GM19351 (cell line): ENCODE results near the gene PDPK1.

Experiments used
- ATAC-seq: cut with Tn5 transposase; IDR thresholded peaks from one replicate; pipeline ENCODE4 v1.9.1; 2021; ENCODE audit warnings: mild to moderate bottlenecking, moderate library complexity; ENCODE audit not compliant: unreplicated experiment

Gene PDPK1

DNA sequence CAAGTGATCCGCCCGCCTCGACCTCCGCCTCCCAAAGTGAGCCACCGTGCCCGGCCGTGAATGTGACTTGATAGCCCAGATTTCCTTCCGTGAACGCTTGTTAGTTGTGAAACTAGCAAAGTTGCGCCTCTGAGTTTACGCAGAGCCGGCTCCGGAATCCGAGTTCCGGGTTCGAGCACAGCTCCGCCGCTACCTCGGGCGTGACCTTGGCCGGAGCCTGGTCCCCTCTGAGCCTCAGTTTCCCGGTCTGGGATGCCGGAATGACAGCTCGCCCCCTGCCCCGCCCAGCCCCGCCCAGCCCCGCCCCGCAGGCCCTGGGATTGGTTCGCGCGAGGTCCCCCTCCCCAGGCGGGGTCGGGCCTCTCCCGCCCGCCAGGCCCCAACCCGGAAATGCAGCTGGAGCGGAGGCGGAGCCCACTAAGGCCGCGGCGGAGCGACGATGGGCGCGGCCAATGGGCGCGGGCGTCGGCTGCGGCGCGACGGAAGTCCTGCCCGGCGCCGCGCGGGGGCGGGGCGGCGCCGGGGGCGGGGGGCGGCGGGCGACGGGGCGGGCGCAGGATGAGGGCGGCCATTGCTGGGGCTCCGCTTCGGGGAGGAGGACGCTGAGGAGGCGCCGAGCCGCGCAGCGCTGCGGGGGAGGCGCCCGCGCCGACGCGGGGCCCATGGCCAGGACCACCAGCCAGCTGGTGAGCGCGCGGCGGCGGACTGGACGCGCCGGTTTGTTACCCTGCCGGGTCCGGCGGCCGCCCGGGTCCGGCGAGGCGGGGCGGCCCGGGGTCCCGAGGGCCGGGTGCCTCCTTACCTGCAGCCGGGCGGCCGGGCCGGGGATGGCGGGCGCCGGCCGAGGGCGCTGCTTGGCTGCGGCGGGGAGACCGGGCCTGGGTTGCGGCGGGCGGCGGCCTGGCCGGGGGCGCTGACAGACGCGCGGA is at the start of gene PDPK1:
Gene PDPK1, plus strand, starts transcription at position 571 of the 929 bp plus-strand sequence. Its CDS starts 92 bp downstream, at position 663.
- peak; percentile 83 for ATAC-seq

DNA sequence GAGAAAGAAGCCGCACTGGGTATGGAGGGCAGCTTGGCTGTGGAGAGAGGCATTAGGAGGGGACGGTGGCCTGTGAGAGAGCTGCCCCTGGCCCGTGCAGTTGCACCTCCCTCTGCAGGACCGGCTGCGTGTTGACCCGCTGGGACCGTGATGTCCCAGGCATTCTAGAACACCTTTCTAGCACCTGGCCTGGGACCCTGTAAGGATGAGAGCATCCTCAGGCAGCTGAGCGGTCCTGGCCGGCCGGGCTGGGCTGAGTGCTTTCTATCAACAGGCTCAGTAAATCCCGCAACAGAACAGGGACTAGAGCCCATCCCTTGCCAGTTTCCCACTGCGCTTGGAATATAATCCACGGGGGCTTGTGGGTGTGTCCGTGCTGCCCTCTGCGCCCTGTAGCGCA is 48.2 kb upstream of the PDPK1 start:
- no peak for ATAC-seq

DNA sequence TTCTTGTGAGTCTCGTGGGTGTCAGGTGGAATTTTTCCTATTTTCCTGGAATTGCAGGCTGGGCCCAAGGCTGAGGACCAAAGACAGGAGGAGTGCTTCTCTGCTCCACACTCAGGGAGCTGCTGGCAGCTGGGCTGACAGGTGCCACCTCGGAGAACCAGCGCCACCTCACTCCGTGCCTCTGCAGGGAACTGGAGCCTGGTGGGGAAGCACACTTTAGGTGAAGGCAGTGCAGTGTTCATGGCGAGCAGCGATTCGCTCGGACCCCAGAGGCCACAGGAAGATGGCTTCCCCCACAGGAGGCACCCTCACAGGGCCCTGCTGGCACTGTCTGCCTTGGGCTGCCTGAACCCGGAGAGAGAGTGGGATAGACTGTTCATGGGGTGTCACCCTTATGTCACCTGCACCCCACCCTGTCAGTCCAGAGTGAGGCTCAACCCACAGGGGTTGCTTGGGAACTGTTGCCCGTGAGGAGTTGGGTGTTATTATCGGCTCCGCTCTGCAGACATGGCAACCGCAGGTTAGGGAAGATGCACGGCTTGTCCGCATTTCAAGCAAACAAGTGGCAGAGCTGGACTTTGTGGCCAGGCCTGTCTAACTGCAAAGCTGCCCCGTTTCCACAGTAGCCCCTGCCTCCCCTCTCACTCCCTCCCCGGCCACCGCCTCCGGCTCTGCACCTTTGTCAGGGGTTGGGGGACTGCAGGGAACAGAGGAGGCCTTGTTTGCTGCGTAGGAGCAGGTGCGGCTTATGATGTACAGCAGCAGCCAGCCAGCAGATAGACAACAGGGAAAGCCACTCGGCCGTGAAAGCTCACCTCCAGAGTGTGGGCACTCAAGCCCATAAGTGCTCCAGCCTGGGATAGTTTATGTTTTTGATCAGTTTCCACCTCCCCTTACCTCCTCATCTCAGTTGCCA is 47.4 kb upstream of the PDPK1 start:
- ATAC-seq: no peak

DNA sequence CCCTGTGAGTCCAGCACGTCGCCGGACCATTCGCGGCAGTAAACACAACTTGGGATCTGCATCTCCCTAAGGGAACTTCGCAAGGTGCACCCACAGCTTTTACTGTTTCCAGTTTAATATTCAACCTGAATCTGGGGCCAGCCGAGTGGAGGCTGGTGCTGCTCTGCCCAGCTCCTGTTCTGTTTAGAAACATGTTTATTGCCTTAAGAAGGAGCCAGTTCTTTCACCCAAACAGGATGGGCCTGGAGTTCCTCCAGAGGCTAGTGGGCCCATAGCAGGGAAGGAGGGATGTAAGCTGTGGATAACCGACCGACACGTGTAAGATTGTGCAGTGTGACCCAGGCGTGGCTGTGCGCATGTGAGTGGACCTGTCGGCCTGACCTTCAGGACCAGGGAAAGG is 45.5 kb upstream of the PDPK1 start:
- ATAC-seq: no peak

DNA sequence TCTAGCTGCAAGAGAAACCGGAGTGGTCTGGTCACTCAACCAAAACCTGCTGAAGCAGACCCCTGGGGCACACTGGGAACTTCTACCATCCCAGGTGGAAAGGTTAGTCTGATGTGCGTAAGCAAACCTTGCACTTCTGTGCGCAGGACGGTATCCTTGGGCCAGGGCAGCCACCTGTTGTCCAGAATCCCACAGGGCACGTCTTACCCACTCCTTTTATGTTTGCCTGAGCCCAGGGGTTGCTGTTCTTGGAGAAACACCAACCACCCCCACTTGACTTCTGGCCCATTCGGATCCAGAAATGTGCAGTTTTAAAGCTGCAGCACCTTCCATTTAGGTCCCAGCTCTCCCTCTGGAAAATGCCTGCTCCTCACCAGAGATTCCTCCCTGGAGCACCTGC is 44.2 kb upstream of the PDPK1 start:
- ATAC-seq: no peak

DNA sequence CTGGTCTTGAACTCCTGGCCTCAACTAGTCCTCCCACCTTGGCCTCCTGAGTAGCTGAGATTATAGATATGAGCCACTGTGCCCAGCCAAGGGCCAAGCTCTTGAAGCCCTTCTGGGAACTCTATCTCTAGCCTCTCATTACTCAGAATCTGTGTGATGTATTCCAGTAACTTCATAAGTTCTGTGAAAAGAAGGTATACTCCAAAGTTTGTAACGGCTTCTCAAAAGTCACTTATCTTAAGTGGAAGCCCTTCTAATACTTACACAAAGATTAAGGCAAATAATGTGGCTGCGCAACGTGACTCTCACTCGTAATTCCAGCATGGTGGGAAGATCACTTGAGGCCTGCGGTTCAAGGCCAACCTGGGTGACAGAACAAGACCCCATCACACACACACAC is 43.2 kb upstream of the PDPK1 start:
- no peak for ATAC-seq

DNA sequence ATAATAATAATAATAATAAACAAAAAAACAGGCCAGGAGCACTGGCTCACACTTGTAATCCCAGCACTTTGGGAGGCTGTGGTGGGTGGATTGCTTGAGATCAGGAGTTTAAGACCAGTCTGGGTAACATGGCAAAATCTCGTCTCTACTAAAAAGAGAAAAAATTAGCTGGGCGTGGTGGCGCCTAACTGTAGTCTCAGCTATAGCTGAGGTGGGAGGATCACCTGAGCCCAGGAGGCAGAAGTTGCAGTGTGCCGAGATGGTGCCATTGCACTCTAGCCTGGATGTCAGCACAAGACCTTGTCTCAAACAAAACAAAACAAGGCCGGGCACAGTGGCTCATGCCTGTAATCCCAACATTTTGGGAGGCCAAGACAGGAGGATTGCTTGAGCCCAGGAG is 42.8 kb upstream of the PDPK1 start:
- no peak for ATAC-seq

DNA sequence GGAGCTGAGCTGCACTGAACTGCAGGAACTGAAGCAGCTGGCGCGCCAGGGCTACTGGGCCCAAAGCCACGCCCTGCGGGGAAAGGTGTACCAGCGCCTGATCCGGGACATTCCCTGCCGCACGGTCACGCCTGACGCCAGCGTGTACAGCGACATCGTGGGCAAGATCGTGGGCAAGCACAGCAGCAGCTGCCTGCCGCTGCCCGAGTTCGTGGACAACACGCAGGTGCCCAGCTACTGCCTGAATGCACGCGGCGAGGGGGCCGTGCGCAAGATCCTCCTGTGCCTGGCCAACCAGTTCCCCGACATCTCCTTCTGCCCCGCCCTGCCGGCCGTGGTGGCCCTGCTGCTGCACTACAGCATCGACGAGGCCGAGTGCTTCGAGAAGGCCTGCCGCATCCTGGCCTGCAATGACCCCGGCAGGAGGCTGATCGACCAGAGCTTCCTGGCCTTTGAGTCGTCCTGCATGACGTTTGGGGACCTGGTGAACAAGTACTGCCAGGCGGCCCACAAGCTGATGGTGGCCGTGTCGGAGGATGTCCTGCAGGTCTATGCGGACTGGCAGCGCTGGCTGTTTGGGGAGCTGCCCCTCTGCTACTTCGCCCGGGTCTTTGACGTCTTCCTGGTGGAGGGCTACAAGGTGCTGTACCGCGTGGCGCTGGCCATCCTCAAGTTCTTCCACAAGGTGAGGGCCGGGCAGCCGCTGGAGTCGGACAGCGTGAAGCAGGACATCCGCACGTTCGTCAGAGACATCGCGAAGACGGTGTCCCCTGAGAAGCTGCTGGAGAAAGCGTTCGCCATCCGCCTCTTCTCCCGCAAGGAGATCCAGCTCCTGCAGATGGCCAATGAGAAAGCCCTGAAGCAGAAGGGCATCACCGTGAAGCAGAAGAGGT is 41.4 kb upstream of the PDPK1 start:
- no peak for ATAC-seq

DNA sequence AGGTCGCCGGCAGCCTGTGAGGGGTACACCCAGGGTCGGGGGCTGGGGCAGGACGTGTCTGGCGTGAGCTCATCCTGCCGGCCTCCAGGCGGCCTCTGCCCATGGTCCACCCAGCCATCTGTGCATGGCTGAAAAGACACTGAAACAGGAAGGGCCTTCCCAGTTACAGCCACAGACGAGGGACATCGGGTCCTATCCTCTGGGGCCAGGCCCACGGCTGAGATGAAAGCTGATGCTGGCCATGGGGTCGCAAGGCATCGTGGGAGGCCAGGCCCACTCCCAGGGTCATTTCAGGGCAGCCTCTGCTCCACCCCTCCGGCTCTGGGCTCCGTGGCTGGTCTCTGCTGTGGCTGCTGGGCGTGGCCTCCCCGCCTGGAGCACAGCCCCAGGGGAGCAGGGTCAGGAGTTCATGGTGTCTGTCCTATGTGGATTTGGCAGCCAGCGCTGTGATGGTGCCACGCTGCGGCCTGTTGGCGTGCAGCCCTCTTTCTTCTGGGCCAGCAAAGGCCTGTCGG is 40.6 kb upstream of the PDPK1 start:
- no peak for ATAC-seq

DNA sequence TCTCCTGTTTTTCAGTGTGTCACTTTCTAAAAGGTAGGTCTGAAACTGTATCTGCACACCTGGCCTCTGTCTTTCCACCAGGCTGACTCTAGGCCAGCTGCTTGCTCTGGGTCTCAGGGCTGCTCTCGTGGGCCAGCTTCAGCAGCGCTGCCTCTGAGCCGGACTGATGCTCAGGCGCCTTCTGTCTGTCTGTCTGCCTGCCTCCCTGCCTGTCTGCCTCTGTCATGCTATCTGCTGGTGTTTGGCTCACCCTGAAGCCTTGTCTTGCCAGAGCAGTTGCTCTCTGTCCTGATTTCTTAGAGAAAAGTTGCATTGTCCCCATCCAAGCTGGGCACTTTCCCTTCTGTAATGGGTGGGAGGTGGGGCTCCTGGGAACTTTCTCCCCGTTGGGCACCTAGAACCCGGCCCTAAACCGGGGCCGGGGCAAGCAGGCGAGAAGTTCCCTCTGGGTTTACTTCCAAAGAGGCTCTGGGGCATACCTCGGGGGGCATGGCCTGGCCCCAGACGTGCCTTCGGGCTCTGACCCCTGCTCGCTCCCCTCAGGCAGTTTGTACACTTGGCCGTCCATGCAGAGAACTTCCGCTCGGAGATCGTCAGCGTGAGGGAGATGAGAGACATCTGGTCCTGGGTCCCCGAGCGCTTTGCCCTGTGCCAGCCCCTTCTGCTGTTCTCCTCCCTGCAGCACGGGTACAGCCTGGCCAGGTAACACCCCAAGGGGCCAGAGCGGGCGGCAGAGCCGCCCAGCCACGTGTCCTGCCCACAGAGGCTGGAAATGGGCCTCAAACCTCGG is 39.9 kb upstream of the PDPK1 start:
- ATAC-seq: no peak

DNA sequence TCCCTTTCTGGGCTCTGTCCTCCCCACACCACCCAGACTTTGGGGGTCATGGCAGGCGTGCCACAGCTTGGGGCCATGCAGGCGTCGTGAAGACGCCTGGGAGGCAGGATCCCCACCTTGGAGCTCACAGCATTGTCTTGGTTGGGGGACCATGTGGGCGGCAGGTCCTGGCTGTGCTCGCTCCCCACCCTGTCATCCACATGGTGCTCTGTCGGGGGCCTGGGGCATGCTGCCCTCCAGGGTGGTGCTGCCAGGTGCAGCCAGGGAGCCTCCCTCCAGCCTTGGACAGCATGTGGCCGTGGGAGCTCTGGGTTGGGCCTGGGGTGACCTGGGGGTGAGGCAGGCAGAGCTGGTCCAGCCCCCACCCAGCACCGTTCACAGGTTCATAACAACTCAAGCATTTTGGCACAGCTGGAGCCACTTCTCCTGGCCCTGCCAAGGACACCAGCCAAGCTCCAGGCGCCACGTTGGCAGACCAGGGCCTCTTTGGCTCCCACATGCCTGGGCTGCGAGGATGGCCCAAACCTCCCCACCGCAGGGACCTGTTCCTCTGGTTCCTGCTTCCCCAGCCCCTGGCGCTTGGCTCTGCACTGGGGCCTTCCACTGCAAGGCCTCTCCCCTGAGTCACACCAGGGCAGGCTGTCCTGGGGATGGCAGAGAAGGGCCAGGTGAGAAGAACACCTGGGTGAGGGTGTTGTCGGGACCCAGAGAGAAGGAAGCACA is 39.1 kb upstream of the PDPK1 start:
- no peak for ATAC-seq

DNA sequence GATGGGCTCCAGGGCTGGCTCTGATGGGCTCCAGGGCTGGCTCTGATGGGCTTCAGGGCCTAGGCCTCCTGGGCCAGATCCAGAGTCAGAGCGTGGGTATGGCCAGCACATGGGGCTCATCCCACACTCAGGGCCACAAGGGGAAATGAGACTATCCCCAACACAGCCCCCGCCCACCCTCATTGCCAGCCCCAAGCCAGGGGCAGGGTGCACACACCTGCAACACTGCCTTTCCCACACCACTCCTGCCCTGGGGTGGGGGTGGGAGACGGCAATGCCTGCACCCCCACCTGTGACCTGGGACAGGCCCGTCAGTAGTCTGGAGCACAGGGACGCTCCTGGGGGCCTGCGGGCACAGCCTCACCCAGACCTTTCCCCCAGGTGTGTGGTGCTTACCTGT is 38.4 kb upstream of the PDPK1 start:
- no peak for ATAC-seq

DNA sequence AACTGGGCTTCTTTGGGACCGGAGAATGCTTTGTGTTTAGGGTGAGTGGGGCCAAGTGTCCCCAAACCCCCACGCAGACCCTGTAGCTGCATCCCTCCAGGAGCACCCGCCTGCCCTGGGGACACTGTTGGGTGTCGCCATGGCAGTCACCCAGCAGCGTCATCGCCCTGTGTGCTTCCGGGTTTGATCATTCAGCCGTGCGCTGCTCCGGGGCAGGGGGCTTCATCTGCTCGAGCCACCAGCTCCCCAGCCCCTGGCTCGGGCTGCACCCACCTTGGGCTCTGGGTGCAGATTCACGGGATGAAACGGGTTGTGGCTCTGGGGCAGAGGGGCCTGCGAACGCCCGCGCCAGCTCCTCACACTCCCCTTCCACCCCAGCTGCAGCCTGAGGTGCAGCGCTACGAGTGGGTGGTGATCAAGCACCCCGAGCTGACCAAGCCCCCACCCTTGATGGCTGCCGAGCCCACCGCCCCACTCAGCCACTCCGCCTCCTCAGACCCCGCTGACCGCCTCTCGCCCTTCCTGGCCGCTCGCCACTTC is 37.9 kb upstream of the PDPK1 start:
- ATAC-seq: no peak

DNA sequence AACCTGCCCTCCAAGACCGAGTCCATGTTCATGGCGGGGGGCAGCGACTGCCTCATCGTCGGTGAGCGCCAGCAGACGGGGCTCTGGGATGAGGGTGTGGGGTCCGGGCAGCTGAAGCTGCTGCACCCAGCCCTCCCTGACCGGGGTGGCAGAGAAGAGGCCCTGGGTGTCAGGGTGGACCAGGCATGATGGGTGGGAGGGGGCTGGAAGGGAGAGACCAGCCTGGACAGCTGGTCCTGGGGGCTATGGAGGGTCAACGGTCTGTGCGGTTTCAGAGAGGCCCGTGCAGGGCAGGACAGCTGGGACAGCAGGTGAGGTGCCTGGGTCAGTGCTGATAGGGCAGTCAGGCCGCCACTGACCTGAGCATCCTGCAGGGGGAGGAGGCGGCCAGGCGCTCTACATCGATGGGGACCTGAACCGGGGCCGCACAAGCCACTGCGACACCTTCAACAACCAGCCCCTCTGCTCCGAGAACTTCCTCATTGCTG is 37.3 kb upstream of the PDPK1 start:
- ATAC-seq: no peak

DNA sequence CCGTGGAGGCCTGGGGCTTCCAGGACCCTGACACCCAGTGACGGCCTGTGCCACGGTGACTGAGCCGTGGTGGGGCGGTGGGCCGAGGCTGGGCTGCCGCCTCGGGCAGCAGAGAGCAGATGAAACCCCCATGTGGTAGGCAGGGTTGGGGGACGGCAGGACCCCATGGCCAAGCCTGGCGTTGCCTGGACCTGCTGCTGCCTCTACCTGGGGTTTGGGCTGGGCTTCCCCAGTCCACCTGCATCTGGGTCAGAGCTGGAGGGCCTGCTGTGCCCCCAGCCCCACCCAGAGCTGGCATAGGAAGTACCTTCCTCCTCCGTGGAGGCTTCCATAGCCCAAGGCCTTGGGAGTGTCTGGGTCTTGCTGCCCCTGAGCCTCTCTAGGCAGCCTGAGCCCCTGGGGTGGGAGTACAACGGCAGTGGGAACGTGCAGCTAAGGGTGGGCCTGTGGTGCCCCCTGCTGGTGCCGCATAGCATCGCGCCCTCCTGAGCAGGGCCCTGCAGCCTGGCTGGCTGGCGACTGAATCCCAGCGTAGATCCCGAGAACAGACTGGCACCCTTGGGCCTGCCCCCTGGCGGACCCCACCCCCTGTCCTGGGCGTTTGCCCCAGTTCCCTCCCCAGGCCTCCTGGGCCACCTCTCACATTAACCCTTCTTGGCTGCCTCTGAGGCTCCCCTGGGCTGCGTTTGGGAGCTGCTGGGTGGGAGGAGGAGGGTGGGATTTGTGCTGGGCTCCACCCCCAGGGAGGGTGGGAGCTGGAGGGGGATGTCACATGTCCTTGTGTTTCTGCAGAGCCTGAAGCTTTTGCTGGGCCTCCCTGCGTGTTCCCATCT is 36.7 kb upstream of the PDPK1 start:
- ATAC-seq: no peak

DNA sequence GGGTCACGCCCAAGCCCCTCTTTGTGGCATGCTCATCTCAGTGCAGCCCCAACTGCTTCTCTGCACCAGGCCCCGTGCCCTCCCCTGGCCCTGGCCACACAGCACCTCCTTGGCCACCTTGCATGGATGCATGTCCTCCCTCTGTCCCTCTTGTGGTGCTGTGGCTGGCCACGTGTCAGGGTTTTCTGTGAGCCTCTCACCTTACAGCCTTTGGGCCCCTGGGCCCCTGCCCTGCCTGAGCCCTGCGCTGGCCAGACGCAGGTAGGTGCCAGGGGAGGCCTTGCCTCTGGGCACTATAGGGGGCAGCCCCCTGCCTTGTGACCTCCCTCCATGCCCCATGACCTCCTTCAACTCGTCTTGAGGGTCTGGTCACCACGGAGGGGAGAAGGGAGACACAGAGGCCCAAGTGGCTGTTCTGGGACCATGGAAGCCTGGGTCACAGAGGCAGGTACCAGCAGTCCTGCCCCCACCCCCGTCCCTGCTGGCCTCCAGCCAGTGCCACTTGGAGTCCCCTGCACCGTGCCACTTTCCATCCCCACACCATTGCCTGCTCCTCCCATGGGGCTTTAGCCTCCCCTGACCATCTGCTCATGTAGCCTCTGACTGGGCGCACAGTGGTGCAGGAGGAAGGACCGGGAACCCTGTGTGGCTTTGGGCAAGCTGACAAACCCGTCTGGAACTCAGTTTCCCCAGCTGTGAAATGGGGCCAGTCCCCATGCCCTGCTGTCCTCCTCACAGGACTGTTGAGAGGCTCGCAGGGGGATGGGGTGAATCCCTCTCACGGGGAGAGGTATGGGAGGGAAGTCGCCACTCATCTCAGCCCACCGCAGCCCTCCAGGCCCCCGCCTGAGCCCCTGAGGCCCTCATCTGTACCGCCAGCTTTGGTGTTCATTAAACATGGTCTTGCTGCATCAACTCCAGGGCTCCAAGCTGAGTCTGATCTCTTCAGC is 35.6 kb upstream of the PDPK1 start:
- ATAC-seq: no peak

DNA sequence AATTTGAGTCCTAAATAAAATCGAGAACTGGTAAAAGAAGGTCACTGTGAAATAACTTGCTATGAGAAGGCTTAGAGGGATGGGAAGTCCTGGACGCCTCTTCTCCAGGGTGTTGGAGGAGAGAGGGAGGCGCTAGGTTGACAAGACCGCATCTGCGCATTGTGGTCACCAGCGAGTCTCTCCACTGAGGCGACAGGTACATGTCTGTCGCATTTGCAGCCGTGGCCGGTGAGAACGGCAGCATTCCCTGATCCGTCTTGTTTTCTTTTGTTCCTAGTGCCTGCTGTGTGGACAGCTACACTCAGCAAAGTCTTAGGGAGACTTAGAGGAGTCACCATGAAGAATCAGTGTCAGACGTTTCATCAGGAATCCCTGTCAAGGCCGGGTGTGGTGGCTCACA is 32.1 kb upstream of the PDPK1 start:
- no peak for ATAC-seq
